Pancreas (tissue), 10 donors: ENCODE results near the gene TOP3A. TPM values are rescaled to one million over a fixed set of nuclear protein-coding genes. Genes with fewer than 3 reads are reported as not detected.
A peak's percentile ranks its signal among the peaks of the same experiment; 100 is the strongest.

Source experiments
- ATAC-seq, 4 donors: fragments of 200-7000 bp; cut with Tn5 transposase; one replicate each; pipeline versions ENCODE4 v1.8.0 to v1.9.1; 2020; ENCODE audit warnings: mild to moderate bottlenecking in 4 of 4, moderate library complexity in 4 of 4
- DNase-seq, 6 donors: peaks; one replicate each; pipeline ENCODE4 v3.0.0-alpha.2; 2020
- FAIRE-seq: peaks from 2 replicates; lab custom pipeline; 2012; peaks lifted over from hg19 to GRCh38; lab: Jason Lieb, UNC
- H3K27ac ChIP-seq, 4 donors: fragments of 200-600 bp; sonication (generic); 1 replicate in 3 of 4; 2 replicates in 1 of 4; pipeline versions ENCODE4 v1.5.0 to v1.8.0; 2020
- H3K27me3 ChIP-seq, 4 donors: fragments of 200-600 bp; one replicate each; pipeline ENCODE4 v1.8.0; 2021
- H3K36me3 ChIP-seq, 3 donors: fragments of 200-600 bp; sonication (generic) in 1 of 3; one replicate each; pipeline versions ENCODE4 v1.5.0 to v1.8.0; 2020 to 2021
- H3K4me1 ChIP-seq, 3 donors: fragments of 200-600 bp; one replicate each; pipeline ENCODE4 v1.8.0; 2021
- H3K4me3 ChIP-seq, 4 donors: fragments of 200-600 bp; sonication (generic) in 2 of 4; one replicate each; pipeline versions ENCODE4 v1.5.0 to v1.8.0; 2020 to 2021
- H3K9me3 ChIP-seq, 4 donors: fragments of 200-600 bp; one replicate each; pipeline ENCODE4 v1.8.0; 2021
- WGBS, 2 donors: extraction: QIAGEN DNeasy Blood & Tissue Kit; methylation state at CpG; one replicate each; pipeline ENCODE4 v1.1.7; 2013; 5-methylcytosine and 5-hydroxymethylcytosine counted together
- intact Hi-C, 3 donors: fragments of 100-400 bp; cut with DNase I; formaldehyde crosslinking; loops; one replicate each; pipeline versions ENCODE4 v1.11.1 to v1.14.2; 2022
- polyA plus RNA-seq, 2 donors: library from polyadenylated mRNA; stranded (reverse); fragments of 200-250 nt; gene quantifications; one replicate each; pipeline ENCODE4 v1.2.3, GENCODE V29; 2013
- total RNA-seq, 6 donors: library from RNA; stranded (reverse); fragmentation: NEBNext Ultra II Directional in 4 of 6; extraction: Animal tissue kit (Norgen Biotek cat#: 25700) in 4 of 6; gene quantifications; one replicate each; pipeline versions ENCODE4 v1.2.1 to v1.2.4, GENCODE V29; 2021 to 2023
- TF ChIP-seq, protein P1 (sequence below), 4 donors: fragments of 200-600 bp; sonication (generic) in 3 of 4; IDR thresholded peaks; one replicate each; pipeline versions ENCODE4 v1.5.0 to v1.8.0; 2021; ENCODE audit warnings: antibody characterized with exemption in 4 of 4
- donor health status: healthy with polysubstance abuse.
- donor health status: DM: no; HTN: no; CAD: no; lungs with moderate emphysema.
- donor health status: DM: no; HTN: no; CAD: no.
- donor health status: control.
- donor health status: control.
- donor health status: Bipolar disorder and iron deficiency.
- donor health status: DM: yes; HTN: yes; CAD: no.
- donor health status: DM: no; HTN: no; CAD: no.
- donor health status: DM: no; HTN: no; CAD: no.
- donor health status: DM: yes; HTN: yes; CAD: no.

The TOP3A gene
- total and polyA plus RNA-seq, 8 donors: 9.4 to 18.7 (median 12.2) TPM

- DNase-seq: peak in 1 of 6 donors; percentile 64
- intact Hi-C loops: no loop called here
- Histone ChIP-seq H3K4me3 (no peak overlapping the region), H3K4me1 (no peaks in the 10 kb centered on the region), H3K27me3 (no peaks in the 10 kb centered on the region), H3K9me3 (no peaks in the 10 kb centered on the region), H3K27ac (no peak overlapping the region), H3K36me3 (no peaks in the 10 kb centered on the region)
- FAIRE-seq: no peak
- TF ChIP-seq, protein P1, sequence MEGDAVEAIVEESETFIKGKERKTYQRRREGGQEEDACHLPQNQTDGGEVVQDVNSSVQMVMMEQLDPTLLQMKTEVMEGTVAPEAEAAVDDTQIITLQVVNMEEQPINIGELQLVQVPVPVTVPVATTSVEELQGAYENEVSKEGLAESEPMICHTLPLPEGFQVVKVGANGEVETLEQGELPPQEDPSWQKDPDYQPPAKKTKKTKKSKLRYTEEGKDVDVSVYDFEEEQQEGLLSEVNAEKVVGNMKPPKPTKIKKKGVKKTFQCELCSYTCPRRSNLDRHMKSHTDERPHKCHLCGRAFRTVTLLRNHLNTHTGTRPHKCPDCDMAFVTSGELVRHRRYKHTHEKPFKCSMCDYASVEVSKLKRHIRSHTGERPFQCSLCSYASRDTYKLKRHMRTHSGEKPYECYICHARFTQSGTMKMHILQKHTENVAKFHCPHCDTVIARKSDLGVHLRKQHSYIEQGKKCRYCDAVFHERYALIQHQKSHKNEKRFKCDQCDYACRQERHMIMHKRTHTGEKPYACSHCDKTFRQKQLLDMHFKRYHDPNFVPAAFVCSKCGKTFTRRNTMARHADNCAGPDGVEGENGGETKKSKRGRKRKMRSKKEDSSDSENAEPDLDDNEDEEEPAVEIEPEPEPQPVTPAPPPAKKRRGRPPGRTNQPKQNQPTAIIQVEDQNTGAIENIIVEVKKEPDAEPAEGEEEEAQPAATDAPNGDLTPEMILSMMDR (IDR thresholded peaks at IDR 0.05): no peak
- 88 to 90% methylated on average over 22 of the region's 22 CpGs for WGBS, 2 donors
- ATAC-seq: no peak
Measured at GRCh38 chr17:18233803-18234518, 80.8 kb downstream of the TOP3A start.

DNA sequence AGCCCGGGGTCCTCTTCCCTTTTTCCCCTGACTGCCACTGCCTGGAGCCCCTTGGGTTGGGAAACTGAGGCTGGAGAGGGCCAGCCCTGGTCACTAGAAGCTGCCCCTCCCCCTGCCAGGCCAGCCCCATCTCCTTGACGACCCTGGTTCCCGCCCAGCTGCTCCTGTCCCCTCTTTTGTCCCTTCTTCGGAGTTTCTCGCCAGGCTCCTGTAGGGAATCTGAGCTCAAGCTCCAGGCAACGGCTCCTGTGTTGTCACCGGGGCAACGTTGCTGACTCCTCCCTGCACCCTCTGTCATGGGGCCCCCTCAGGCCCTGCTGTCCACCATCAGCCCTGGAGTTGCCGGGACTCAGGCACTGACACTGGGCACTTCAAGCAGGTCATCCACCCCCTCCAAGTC, 83.6 kb downstream of the TOP3A start:
- peak in 2 of 4 donors; percentile 31 to 48 for ATAC-seq
- Histone ChIP-seq H3K36me3 (no peaks in the 10 kb centered on the region), H3K27me3 (no peaks in the 10 kb centered on the region), H3K9me3 (no peaks in the 10 kb centered on the region), H3K4me1 (no peaks in the 10 kb centered on the region), H3K4me3 (no peak overlapping the region), H3K27ac (no peak overlapping the region)
- TF ChIP-seq, protein P1 (IDR thresholded peaks at IDR 0.05): no peak
- no peak for FAIRE-seq
- 70 to 74% methylated on average over 9 of the region's 9 CpGs for WGBS, 2 donors
- intact Hi-C loops: no loop called here
- DNase-seq: no peak

DNA sequence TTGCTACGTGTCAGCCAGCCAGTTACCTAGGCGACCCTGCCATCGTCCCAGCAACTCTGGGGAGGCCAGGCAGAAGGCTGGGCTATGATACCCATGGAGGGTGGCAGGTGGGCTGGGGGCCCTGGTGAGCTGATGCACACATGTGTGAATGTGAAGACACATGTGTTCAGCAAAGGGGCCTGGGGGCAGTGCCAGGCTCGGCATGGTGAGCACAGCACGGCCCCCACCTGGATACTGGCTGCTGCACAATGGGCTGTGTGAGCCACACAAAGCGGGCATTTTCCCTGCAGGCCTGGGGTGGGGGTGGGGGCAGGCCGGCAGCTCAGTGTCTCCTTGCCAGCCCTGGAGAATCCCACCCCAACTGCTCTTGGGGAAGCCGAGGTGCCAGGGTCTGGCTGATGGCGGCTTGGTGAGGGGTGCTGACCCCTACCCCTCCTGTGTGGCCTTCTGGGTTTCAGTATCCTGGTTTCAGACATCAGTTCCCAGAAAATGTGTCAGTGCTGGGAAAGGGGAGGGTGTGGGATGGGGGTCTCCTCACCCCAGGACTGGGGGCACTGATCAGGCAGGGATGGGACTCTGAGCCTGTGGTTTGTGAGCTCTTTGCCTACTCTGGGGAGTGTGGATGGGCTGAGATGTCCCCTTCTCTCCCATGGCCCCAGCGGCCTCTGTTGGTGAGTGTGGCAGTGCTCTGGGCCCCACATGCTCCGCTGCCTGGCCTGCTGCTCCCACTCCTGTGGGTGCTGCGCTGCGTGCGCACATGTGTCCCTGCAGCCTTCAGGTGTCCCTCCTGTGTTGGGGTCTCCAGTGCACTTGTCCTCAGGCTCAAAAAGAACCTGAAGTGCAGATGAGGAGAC, 84.3 kb downstream of the TOP3A start:
- no peak overlapping the region for H3K4me3 ChIP-seq
- no peaks in the 10 kb centered on the region for H3K36me3 ChIP-seq
- H3K4me1 ChIP-seq: no peaks in the 10 kb centered on the region
- H3K27me3 ChIP-seq: no peaks in the 10 kb centered on the region
- 78 to 80% methylated on average over 12 to 14 of the region's 14 CpGs for WGBS, 2 donors
- DNase-seq: peak in 1 of 6 donors; percentile 50
- intact Hi-C loops: no loop called here
- TF ChIP-seq, protein P1 (IDR thresholded peaks at IDR 0.05): no peak
- FAIRE-seq: no peak
- no peak for ATAC-seq
- H3K27ac ChIP-seq: no peak overlapping the region
- no peaks in the 10 kb centered on the region for H3K9me3 ChIP-seq

DNA sequence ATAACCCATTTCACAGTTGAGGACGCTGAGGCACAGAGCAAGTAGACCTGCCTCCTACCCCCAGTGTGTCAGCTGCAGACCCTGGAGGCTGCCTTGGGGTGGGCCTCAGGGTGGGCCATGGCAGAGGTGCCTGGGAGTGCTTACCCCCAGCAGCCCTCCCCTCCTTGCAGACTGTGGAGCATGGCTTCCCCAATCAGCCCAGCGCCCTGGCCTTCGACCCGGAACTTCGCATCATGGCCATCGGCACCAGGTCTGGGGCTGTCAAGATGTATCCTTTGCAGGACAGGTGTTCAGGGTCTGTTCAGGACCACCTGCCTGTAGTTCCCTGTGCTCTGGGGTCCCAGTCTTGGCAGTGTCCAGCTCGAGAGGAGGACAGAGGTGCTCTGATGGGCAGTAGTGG, 85.0 kb downstream of the TOP3A start:
- ATAC-seq (no peak), FAIRE-seq (no peak), DNase-seq (no peak)
- WGBS, 2 donors: 85 to 87% methylated on average over 7 of the region's 7 CpGs
- TF ChIP-seq, protein P1 (IDR thresholded peaks at IDR 0.05): no peak
- Histone ChIP-seq H3K36me3 (no peaks in the 10 kb centered on the region), H3K9me3 (no peaks in the 10 kb centered on the region), H3K27me3 (no peaks in the 10 kb centered on the region), H3K4me3 (no peak overlapping the region), H3K4me1 (no peaks in the 10 kb centered on the region), H3K27ac (no peak overlapping the region)
- intact Hi-C loops: no loop called here
